OCI-LY7 (cell line): ENCODE data around the gene MFSD6. TPM values are rescaled to one million over a fixed set of nuclear protein-coding genes. Genes with fewer than 3 reads are reported as not detected.
"Not testable (repeated sequence)": the region's sequence is repeated elsewhere in the genome, so short reads cannot be mapped to it uniquely, and the experiment has no call there.

ENCODE experiments used
- BruUV-seq: library from RNA; stranded (reverse); fragments of 400-500 nt; replicated peaks from 2 replicates; lab custom pipeline; 2021; lab: Mats Ljungman, UMichigan
- CTCF ChIA-PET: fragments of 300-600 bp; sonication (Branson Sonifier 250); formaldehyde crosslinking; loops from one replicate; lab custom pipeline; 2022; ENCODE audit warnings: antibody characterized with exemption; ENCODE audit not compliant: unreplicated experiment; lab: Charles Lee
- POLR2A ChIA-PET: fragments of 300-600 bp; sonication (Branson Sonifier 250); formaldehyde crosslinking; loops from one replicate; lab custom pipeline; 2022; ENCODE audit warnings: antibody characterized with exemption; lab: Charles Lee
- DNase-seq: peaks from one replicate; pipeline ENCODE4 v3.0.0-alpha.2; 2015; ENCODE audit warnings: low spot score
- H2AFZ ChIP-seq: fragments of 200-600 bp; sonication (generic), shearing (Covaris generic); 2 replicates; pipeline ENCODE4 v1.6.1; 2014; ENCODE audit warnings: mild to moderate bottlenecking, antibody characterized with exemption, low read length, moderate library complexity
- H3K27ac ChIP-seq: fragments of 200-600 bp; sonication (generic); 2 replicates; pipeline ENCODE4 v1.5.1; 2014; ENCODE audit warnings: mixed run types, low read depth, mild to moderate bottlenecking, moderate library complexity, low read length, inconsistent platforms; ENCODE audit not compliant: poor library complexity, severe bottlenecking
- H3K36me3 ChIP-seq: fragments of 200-600 bp; sonication (generic); 2 replicates; pipeline ENCODE4 v1.6.1; 2014; ENCODE audit warnings: mild to moderate bottlenecking, antibody characterized with exemption, low read length, moderate library complexity, mixed read lengths; ENCODE audit not compliant: insufficient read depth
- H3K4me1 ChIP-seq: fragments of 200-600 bp; sonication (generic); 2 replicates; pipeline ENCODE4 v1.5.1; 2014; ENCODE audit warnings: mild to moderate bottlenecking, low read length; ENCODE audit not compliant: insufficient read depth, poor library complexity, severe bottlenecking
- H3K4me2 ChIP-seq: fragments of 200-600 bp; sonication (generic); 2 replicates; pipeline ENCODE4 v1.6.1; 2014; ENCODE audit warnings: mild to moderate bottlenecking, low read length
- H3K4me3 ChIP-seq: fragments of 200-600 bp; sonication (generic); 2 replicates; pipeline ENCODE4 v1.5.1; 2014; ENCODE audit warnings: mild to moderate bottlenecking, low read depth, low read length; ENCODE audit not compliant: poor library complexity, severe bottlenecking
- H3K79me2 ChIP-seq: fragments of 200-600 bp; sonication (generic); 2 replicates; pipeline ENCODE4 v1.6.1; 2016; ENCODE audit warnings: low read depth, mild to moderate bottlenecking, low read length, moderate library complexity, mixed read lengths; ENCODE audit not compliant: insufficient read depth
- H3K9me2 ChIP-seq: fragments of 200-600 bp; sonication (generic); 2 replicates; pipeline ENCODE4 v1.6.1; 2016; ENCODE audit warnings: mild to moderate bottlenecking, low read length, mixed read lengths; ENCODE audit not compliant: insufficient read depth
- H3K9me3 ChIP-seq: fragments of 200-600 bp; sonication (generic); 2 replicates; pipeline ENCODE4 v1.6.1; 2014; ENCODE audit warnings: mild to moderate bottlenecking, mixed run types, low read length, mixed read lengths
- H4K20me1 ChIP-seq: fragments of 200-600 bp; sonication (generic); 2 replicates; pipeline ENCODE4 v1.6.1; 2014; ENCODE audit warnings: mild to moderate bottlenecking, antibody characterized with exemption, low read length, moderate library complexity, mixed read lengths; ENCODE audit not compliant: insufficient read depth
- CTCF ChIP-seq: fragments of 200-600 bp; sonication (generic); conservative IDR thresholded peaks from 2 replicates; pipeline ENCODE4 v1.5.1; 2014; ENCODE audit warnings: mild to moderate bottlenecking, antibody characterized with exemption, low read length, moderate library complexity, mixed read lengths
- EZH2phosphoT487 ChIP-seq: fragments of 200-600 bp; sonication (generic); IDR thresholded peaks from 2 replicates; pipeline ENCODE4 v1.6.1; 2018; ENCODE audit warnings: low read depth, borderline replicate concordance, mild to moderate bottlenecking, mixed run types, antibody characterized with exemption, low read length, moderate library complexity, mixed read lengths
- intact Hi-C: fragments of 100-400 bp; cut with micrococcal nuclease; formaldehyde crosslinking; loops from one replicate; pipeline ENCODE4 v1.10.0; 2022; ENCODE audit not compliant: unreplicated experiment
- total RNA-seq, 2 experiments: library from RNA; depleted of rRNA in 1 of 2; stranded (reverse); fragments of >200 nt in 1 of 2; shearing (Covaris generic) in 1 of 2; gene quantifications; 2 replicates each; pipeline ENCODE4 v1.2.3, GENCODE V29; 2014 to 2022

MFSD6 gene
- total RNA-seq, 2 experiments from 2014 or later, result 8.3 to 19.5 TPM

GRCh38 chr2:190505696-190506095, 97.5 kb downstream of the MFSD6 start:
- DNase-seq, result no peak
- no TSS peak for BruUV-seq
- Histone ChIP-seq H2AFZ (no peak overlapping the region), H4K20me1 (no peaks in the 10 kb centered on the region), H3K27ac (no peak overlapping the region), H3K9me3 (no peaks in the 10 kb centered on the region), H3K4me1 (peaks cover 13% of the 10 kb centered on the region), H3K79me2 (no peaks in the 10 kb centered on the region), H3K36me3 (peaks cover 51% of the 10 kb centered on the region), H3K9me2 (no peaks in the 10 kb centered on the region), H3K4me2 (no peak overlapping the region), H3K4me3 (no peak overlapping the region)
- CTCF ChIA-PET, result no interaction called here
- no peak for TF ChIP-seq EZH2phosphoT487
- no peak for TF ChIP-seq CTCF
- POLR2A ChIA-PET, result interaction anchor here (0.6 kb wide), 1 partner anchor 1332 kb away, joined by 3 read pairs; no protein-coding TSS in a partner anchor
- intact Hi-C loops, result no loop called here

GRCh38 chr2:190506666-190507065, 98.5 kb downstream of the MFSD6 start:
- H3K27ac ChIP-seq, result no peak overlapping the region
- no peak overlapping the region for H3K4me3 ChIP-seq
- H2AFZ ChIP-seq, result no peak overlapping the region
- TF ChIP-seq CTCF, result no peak
- TF ChIP-seq EZH2phosphoT487, result no peak
- H3K79me2 ChIP-seq, result no peaks in the 10 kb centered on the region
- CTCF ChIA-PET, result no interaction called here
- H3K9me3 ChIP-seq, result no peaks in the 10 kb centered on the region
- H3K36me3 ChIP-seq, result peaks cover 41% of the 10 kb centered on the region
- no peaks in the 10 kb centered on the region for H3K9me2 ChIP-seq
- DNase-seq, result no peak
- H4K20me1 ChIP-seq, result no peaks in the 10 kb centered on the region
- no TSS peak for BruUV-seq
- H3K4me2 ChIP-seq, result no peak overlapping the region
- POLR2A ChIA-PET, result no interaction called here
- H3K4me1 ChIP-seq, result peaks cover 13% of the 10 kb centered on the region
- intact Hi-C loops, result no loop called here

DNA sequence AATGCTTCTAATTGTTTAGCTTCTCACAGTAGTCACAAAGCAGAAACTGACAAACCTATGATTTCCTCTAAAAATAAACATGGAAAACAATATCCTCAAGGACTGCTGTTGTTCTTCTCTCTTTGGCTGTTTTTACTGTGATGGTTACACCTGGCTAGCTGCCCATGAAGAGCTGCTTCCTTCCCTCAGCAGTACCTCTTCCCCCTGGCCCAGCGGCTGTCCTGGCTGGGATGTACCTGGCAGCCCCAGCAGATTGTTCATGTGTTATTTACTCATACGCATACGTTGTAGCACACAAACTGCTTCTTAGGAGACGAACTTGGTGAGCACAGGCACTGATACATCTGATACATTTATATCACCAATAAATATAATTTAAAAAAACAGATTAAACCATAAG, 99.0 kb downstream of the MFSD6 start:
- Histone ChIP-seq H3K27ac (no peak overlapping the region), H3K79me2 (no peaks in the 10 kb centered on the region), H3K4me1 (peaks cover 13% of the 10 kb centered on the region), H3K4me2 (no peak overlapping the region), H3K9me3 (no peaks in the 10 kb centered on the region), H3K36me3 (peaks cover 36% of the 10 kb centered on the region), H4K20me1 (no peaks in the 10 kb centered on the region), H2AFZ (no peak overlapping the region), H3K4me3 (no peak overlapping the region), H3K9me2 (no peaks in the 10 kb centered on the region)
- intact Hi-C loops, result no loop called here
- ChIA-PET CTCF (no interaction called here), POLR2A (interaction anchor here (1.2 kb wide), 1 partner anchor 11 kb away, joined by 4 read pairs; no protein-coding TSS in a partner anchor)
- BruUV-seq, result no TSS peak
- DNase-seq, result no peak
- TF ChIP-seq EZH2phosphoT487 (no peak), CTCF (no peak)

GRCh38 chr2:190509895-190510294, 101.7 kb downstream of the MFSD6 start:
- CTCF ChIA-PET, result not testable (repeated sequence)

More at GRCh38 chr2:190509895-190510294, 101.7 kb downstream of the MFSD6 start:
- POLR2A ChIA-PET, result interaction anchor here (1.2 kb wide), 1 partner anchor 64 kb away, joined by 3 read pairs; no protein-coding TSS in a partner anchor
- not testable (repeated sequence) for H3K9me2 ChIP-seq, H3K79me2 ChIP-seq, H3K9me3 ChIP-seq, H4K20me1 ChIP-seq, H3K4me3 ChIP-seq, H3K27ac ChIP-seq, BruUV-seq, DNase-seq, H2AFZ ChIP-seq, H3K4me2 ChIP-seq
- intact Hi-C loops, result loop anchor here (10.0 kb wide), 1 partner anchor 425 kb away; no protein-coding TSS in a partner anchor
- Histone ChIP-seq H3K4me1 (peaks cover 13% of the 10 kb centered on the region), H3K36me3 (peaks cover 36% of the 10 kb centered on the region)
